Osteocyte (in vitro differentiated cells): Measurements from ENCODE around the gene TECR. TPM values are rescaled to one million over a fixed set of nuclear protein-coding genes. Genes with fewer than 3 reads are reported as not detected.

Source experiments
- DNase-seq: peaks from one replicate; pipeline ENCODE4 v3.0.0; 2021; ENCODE audit warnings: mixed read lengths; ENCODE audit not compliant: unreplicated experiment; ENCODE audit errors: extremely low spot score
- H3K27ac Mint-ChIP-seq: one replicate; pipeline ENCODE4 v1.8.0; 2021; ENCODE audit warnings: mild to moderate bottlenecking, mixed read lengths; ENCODE audit not compliant: unreplicated experiment
- H3K27me3 Mint-ChIP-seq: one replicate; pipeline ENCODE4 v1.8.0; 2021; ENCODE audit warnings: mixed read lengths; ENCODE audit not compliant: unreplicated experiment
- H3K36me3 Mint-ChIP-seq: one replicate; pipeline ENCODE4 v1.8.0; 2021; ENCODE audit warnings: mixed read lengths; ENCODE audit not compliant: unreplicated experiment
- H3K4me1 Mint-ChIP-seq: one replicate; pipeline ENCODE4 v1.8.0; 2021; ENCODE audit warnings: mixed read lengths; ENCODE audit not compliant: unreplicated experiment
- H3K4me3 Mint-ChIP-seq: one replicate; pipeline ENCODE4 v1.8.0; 2021; ENCODE audit warnings: mild to moderate bottlenecking, moderate library complexity, mixed read lengths; ENCODE audit not compliant: unreplicated experiment
- H3K9me3 Mint-ChIP-seq: one replicate; pipeline ENCODE4 v1.8.0; 2021; ENCODE audit warnings: mixed read lengths; ENCODE audit not compliant: unreplicated experiment
- CTCF ChIP-seq: fragments of 200-600 bp; sonication (generic); IDR thresholded peaks from 2 replicates; pipeline ENCODE4 v1.5.0; 2021; ENCODE audit warnings: antibody characterized with exemption, mild to moderate bottlenecking, moderate library complexity
- total RNA-seq: library from RNA; stranded (reverse); gene quantifications from 2 replicates; pipeline ENCODE4 v1.2.1, GENCODE V29; 2021

The TECR gene
- total RNA-seq, 1 donor from 2014 or later, result 136 TPM

- Mint-ChIP-seq H3K4me3 (no peak overlapping the region), H3K4me1 (peaks cover 47% of the 10 kb centered on the region), H3K27ac (peak overlapping the region; percentile 89), H3K27me3 (no peaks in the 10 kb centered on the region), H3K36me3 (no peaks in the 10 kb centered on the region), H3K9me3 (no peaks in the 10 kb centered on the region)
- no peak for TF ChIP-seq CTCF
- no peak for DNase-seq
Observed at GRCh38 chr19:14542711-14543328, 13.4 kb downstream of the TECR start.

- peak overlapping the region; percentile 34 for H3K27ac Mint-ChIP-seq
- H3K27me3 Mint-ChIP-seq, result no peaks in the 10 kb centered on the region
- peaks cover 47% of the 10 kb centered on the region for H3K4me1 Mint-ChIP-seq
- no peak for TF ChIP-seq CTCF
- DNase-seq, result no peak
- H3K36me3 Mint-ChIP-seq, result no peaks in the 10 kb centered on the region
- no peaks in the 10 kb centered on the region for H3K9me3 Mint-ChIP-seq
- H3K4me3 Mint-ChIP-seq, result no peak overlapping the region
Observed at GRCh38 chr19:14544047-14544446, 14.7 kb downstream of the TECR start.

GRCh38 chr19:14544977-14545715, 15.8 kb downstream of the TECR start:
- DNase-seq, result no peak
- TF ChIP-seq CTCF, result no peak
- H3K36me3 Mint-ChIP-seq, result no peaks in the 10 kb centered on the region
- no peaks in the 10 kb centered on the region for H3K9me3 Mint-ChIP-seq
- peak overlapping the region; percentile 79 for H3K27ac Mint-ChIP-seq
- H3K4me1 Mint-ChIP-seq, result peaks cover 47% of the 10 kb centered on the region
- no peaks in the 10 kb centered on the region for H3K27me3 Mint-ChIP-seq
- H3K4me3 Mint-ChIP-seq, result no peak overlapping the region

GRCh38 chr19:14545716-14546082, 16.3 kb downstream of the TECR start:
- Mint-ChIP-seq H3K27ac (peak overlapping the region; percentile 67), H3K4me1 (peaks cover 49% of the 10 kb centered on the region), H3K27me3 (no peaks in the 10 kb centered on the region), H3K9me3 (no peaks in the 10 kb centered on the region), H3K36me3 (no peaks in the 10 kb centered on the region), H3K4me3 (no peak overlapping the region)
- no peak for TF ChIP-seq CTCF
- no peak for DNase-seq

- Mint-ChIP-seq H3K27ac (peak overlapping the region; percentile 31), H3K36me3 (no peaks in the 10 kb centered on the region), H3K27me3 (no peaks in the 10 kb centered on the region), H3K9me3 (no peaks in the 10 kb centered on the region), H3K4me3 (no peak overlapping the region), H3K4me1 (peaks cover 38% of the 10 kb centered on the region)
- no peak for TF ChIP-seq CTCF
- DNase-seq, result no peak
Observed at GRCh38 chr19:14550201-14550754, 20.9 kb downstream of the TECR start.
